PC-9 (cell line): ENCODE data around the gene RIMBP2. TPM values are rescaled to one million over a fixed set of nuclear protein-coding genes. Genes with fewer than 3 reads are reported as not detected.

Experiments used
- BruUV-seq: library from RNA; stranded (reverse); fragments of 400-500 nt; replicated peaks from 2 replicates; lab custom pipeline; 2021; lab: Mats Ljungman, UMichigan
- CTCF ChIA-PET: fragments of 300-600 bp; sonication (Branson Sonifier 250); formaldehyde crosslinking; loops from one replicate; lab custom pipeline; 2022; ENCODE audit warnings: antibody characterized with exemption; lab: Charles Lee
- POLR2A ChIA-PET: fragments of 300-600 bp; sonication (Branson Sonifier 250); formaldehyde crosslinking; loops from one replicate; lab custom pipeline; 2022; ENCODE audit warnings: antibody characterized with exemption; ENCODE audit not compliant: unreplicated experiment; lab: Charles Lee
- DNase-seq, 2 experiments: peaks; one replicate each; pipeline versions ENCODE4 v3.0.0 to v3.0.0-alpha.2; 2015 to 2022; ENCODE audit warnings: mixed read lengths in 1 of 2
- H2AFZ ChIP-seq: fragments of 200-600 bp; sonication (generic); 2 replicates; pipeline ENCODE4 v1.8.1; 2017; ENCODE audit warnings: antibody characterized with exemption
- H3F3A ChIP-seq: fragments of 200-600 bp; sonication (generic); 2 replicates; pipeline ENCODE4 v1.8.1; 2017; ENCODE audit warnings: antibody characterized with exemption, mild to moderate bottlenecking, low read depth; ENCODE audit not compliant: insufficient read depth
- H3K27ac ChIP-seq: fragments of 200-600 bp; sonication (generic); 2 replicates; pipeline ENCODE4 v1.6.1; 2016; ENCODE audit warnings: mixed run types
- H3K27me3 ChIP-seq: fragments of 200-600 bp; sonication (generic); 2 replicates; pipeline ENCODE4 v1.6.1; 2016; ENCODE audit warnings: low read depth, mixed run types; ENCODE audit not compliant: insufficient read depth
- H3K36me3 ChIP-seq: fragments of 200-600 bp; sonication (generic); 2 replicates; pipeline ENCODE4 v1.6.1; 2016; ENCODE audit warnings: low read depth, mixed run types
- H3K4me1 ChIP-seq: fragments of 200-600 bp; sonication (generic); replicated peaks from 2 replicates; pipeline ENCODE4 v1.6.1; 2016; ENCODE audit warnings: mixed run types; ENCODE audit not compliant: insufficient read depth
- H3K4me2 ChIP-seq: fragments of 200-600 bp; sonication (generic); 2 replicates; pipeline ENCODE4 v1.6.1; 2017; ENCODE audit warnings: mixed run types
- H3K4me3 ChIP-seq: fragments of 200-600 bp; sonication (generic); 2 replicates; pipeline ENCODE4 v1.6.1; 2016; ENCODE audit warnings: mixed run types
- H3K79me2 ChIP-seq: fragments of 200-600 bp; sonication (generic); 2 replicates; pipeline ENCODE4 v1.6.1; 2017; ENCODE audit warnings: low read depth, mixed run types
- H3K9me2 ChIP-seq: fragments of 200-600 bp; sonication (generic); 2 replicates; pipeline ENCODE4 v1.8.1; 2017; ENCODE audit warnings: mild to moderate bottlenecking; ENCODE audit not compliant: insufficient read depth
- H3K9me3 ChIP-seq: fragments of 200-600 bp; sonication (generic); 2 replicates; pipeline ENCODE4 v1.8.1; 2016; ENCODE audit warnings: low read depth; ENCODE audit not compliant: insufficient read depth
- H4K20me1 ChIP-seq: fragments of 200-600 bp; sonication (generic); 2 replicates; pipeline ENCODE4 v1.8.1; 2017; ENCODE audit not compliant: insufficient read depth
- CTCF ChIP-seq: fragments of 200-600 bp; sonication (generic); conservative IDR thresholded peaks from 2 replicates; pipeline ENCODE4 v1.6.1; 2017; ENCODE audit warnings: mixed run types, antibody characterized with exemption, mild to moderate bottlenecking, moderate library complexity
- EZH2 ChIP-seq: fragments of 200-600 bp; sonication (generic); IDR thresholded peaks from 2 replicates; pipeline ENCODE4 v1.8.0; 2017; ENCODE audit warnings: antibody characterized with exemption, low read depth
- intact Hi-C: fragments of 100-400 bp; cut with micrococcal nuclease; formaldehyde crosslinking; loops from one replicate; pipeline ENCODE4 v1.10.0; 2022; ENCODE audit not compliant: unreplicated experiment
- total RNA-seq: library from RNA; stranded (reverse); gene quantifications from 2 replicates; pipeline ENCODE4 v1.2.3, GENCODE V29; 2021

RIMBP2 gene
- total RNA-seq, 1 experiment from 2014 or later, result not detected

GRCh38 chr12:130530429-130530828 is 185.7 kb downstream of the RIMBP2 start:
- no peaks in the 10 kb centered on the region for H3K36me3 ChIP-seq
- no peak overlapping the region for H3K27ac ChIP-seq
- intact Hi-C loops, result no loop called here
- no peak overlapping the region for H3K4me3 ChIP-seq
- H3K4me2 ChIP-seq, result no peak overlapping the region
- H4K20me1 ChIP-seq, result no peaks in the 10 kb centered on the region
- TF ChIP-seq EZH2 (no peak), CTCF (no peak)
- no peaks in the 10 kb centered on the region for H3K27me3 ChIP-seq
- H3K79me2 ChIP-seq, result no peaks in the 10 kb centered on the region
- H3K9me2 ChIP-seq, result no peaks in the 10 kb centered on the region
- no peak overlapping the region for H2AFZ ChIP-seq
- no peaks in the 10 kb centered on the region for H3K9me3 ChIP-seq
- CTCF ChIA-PET, result no interaction called here
- no TSS peak for BruUV-seq
- H3F3A ChIP-seq, result no peaks in the 10 kb centered on the region
- POLR2A ChIA-PET, result no interaction called here
- DNase-seq, result no peak
- H3K4me1 ChIP-seq, result no peaks in the 10 kb centered on the region

GRCh38 chr12:130529781-130530180 is 186.3 kb downstream of the RIMBP2 start:
- no peak for DNase-seq
- Histone ChIP-seq H3K36me3 (no peaks in the 10 kb centered on the region), H3K4me3 (no peak overlapping the region), H3K4me2 (no peak overlapping the region), H4K20me1 (no peaks in the 10 kb centered on the region), H3F3A (no peaks in the 10 kb centered on the region), H3K4me1 (no peaks in the 10 kb centered on the region), H3K9me3 (no peaks in the 10 kb centered on the region), H3K27ac (no peak overlapping the region), H3K27me3 (no peaks in the 10 kb centered on the region), H2AFZ (no peak overlapping the region), H3K9me2 (no peaks in the 10 kb centered on the region), H3K79me2 (no peaks in the 10 kb centered on the region)
- CTCF ChIA-PET, result no interaction called here
- POLR2A ChIA-PET, result no interaction called here
- intact Hi-C loops, result no loop called here
- TF ChIP-seq EZH2 (no peak), CTCF (no peak)
- BruUV-seq, result no TSS peak

- no peak for DNase-seq
- ChIA-PET POLR2A (no interaction called here), CTCF (no interaction called here)
- BruUV-seq, result no TSS peak
- intact Hi-C loops, result no loop called here
- TF ChIP-seq CTCF (no peak), EZH2 (no peak)
- no peaks in the 10 kb centered on the region for H4K20me1 ChIP-seq
- no peak overlapping the region for H3K27ac ChIP-seq
- H3K36me3 ChIP-seq, result no peaks in the 10 kb centered on the region
- H2AFZ ChIP-seq, result no peak overlapping the region
- no peaks in the 10 kb centered on the region for H3K79me2 ChIP-seq
- H3K9me3 ChIP-seq, result no peaks in the 10 kb centered on the region
- no peaks in the 10 kb centered on the region for H3K4me1 ChIP-seq
- no peaks in the 10 kb centered on the region for H3F3A ChIP-seq
- H3K9me2 ChIP-seq, result no peaks in the 10 kb centered on the region
- H3K27me3 ChIP-seq, result peaks cover 10% of the 10 kb centered on the region
- no peak overlapping the region for H3K4me2 ChIP-seq
- H3K4me3 ChIP-seq, result no peak overlapping the region
These were observed 188.9 kb downstream of the RIMBP2 start for GRCh38 chr12:130527239-130527638.
